ENCODE measurements around the gene NEK1.
"Not testable (repeated sequence)": the region's sequence is repeated elsewhere in the genome, so short reads cannot be mapped to it uniquely, and the experiment has no call there.

The NEK1 gene

DNA sequence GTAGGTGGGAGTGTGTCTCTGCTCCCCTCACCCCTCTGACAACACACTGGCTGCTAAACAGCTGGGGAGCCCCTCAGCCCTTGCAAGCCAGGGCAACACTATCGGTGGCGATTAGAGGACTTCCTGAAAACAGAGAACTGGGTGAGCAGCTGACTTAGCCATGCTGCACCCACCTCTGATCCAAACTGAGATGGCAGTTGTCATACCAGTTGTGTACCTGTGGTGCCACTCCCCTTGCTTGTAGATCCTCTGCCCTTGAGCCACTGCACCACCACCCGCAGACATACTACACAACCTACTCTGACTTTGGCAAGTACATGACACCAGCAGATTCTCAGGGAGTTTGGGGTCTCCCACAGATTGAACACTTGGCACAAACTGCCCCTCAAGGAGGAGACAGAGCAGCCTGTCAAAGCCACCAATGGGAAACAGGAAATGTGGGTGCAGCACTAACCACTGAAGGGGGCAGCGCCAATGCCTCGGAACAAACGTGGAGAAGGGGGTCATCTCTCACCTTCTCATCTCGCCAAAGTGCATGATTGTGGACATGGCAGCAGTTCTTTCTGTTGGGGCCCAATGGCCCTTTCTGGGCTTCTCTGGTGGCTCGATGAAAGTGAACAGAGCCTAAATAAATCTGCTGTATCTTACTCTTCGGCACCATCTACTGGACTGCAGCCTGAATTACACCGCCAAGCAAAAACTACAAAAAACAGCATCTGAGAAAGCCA lies 119.8 kb downstream of the NEK1 start:
- DNase-seq, result peak; percentile 23 to 30

DNA sequence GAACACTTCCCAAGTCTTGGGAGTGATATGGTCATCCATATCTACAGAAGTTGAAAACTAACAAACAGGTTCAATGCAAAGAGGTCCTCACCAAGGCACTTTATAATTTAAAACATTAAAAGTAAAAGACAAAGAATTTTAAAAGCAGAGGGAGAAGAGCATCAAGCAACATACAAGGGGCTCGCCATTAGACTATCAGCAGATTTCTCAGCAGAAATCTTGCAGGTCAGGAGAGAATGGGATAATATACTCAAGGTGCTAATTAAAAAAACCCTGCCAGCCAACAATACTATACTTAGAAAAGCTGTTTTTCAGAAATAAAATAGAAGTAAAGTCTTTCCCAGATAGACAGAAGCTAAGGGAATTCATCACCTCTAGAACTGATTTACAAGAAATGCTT lies 121.2 kb downstream of the NEK1 start:
- DNase-seq, result no peak

DNA sequence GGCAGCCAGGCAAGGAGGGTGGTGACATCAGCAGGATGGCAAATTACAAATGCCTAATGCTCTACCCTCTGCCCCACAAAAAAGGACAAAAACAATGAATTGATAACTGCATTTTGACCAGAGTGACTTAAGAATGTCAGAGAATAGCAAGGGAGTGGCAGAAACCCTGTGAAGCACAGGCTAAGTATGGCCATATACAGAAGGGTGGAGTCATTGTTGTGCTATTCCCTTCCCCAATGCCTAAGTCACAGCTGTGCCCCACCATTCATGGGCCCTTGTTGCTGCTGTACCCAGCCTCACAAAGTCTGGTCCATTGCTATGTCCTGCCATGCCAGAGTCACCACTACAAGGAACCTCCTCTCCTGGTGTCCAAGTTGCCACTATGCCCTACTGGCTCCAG lies 123.1 kb downstream of the NEK1 start:
- DNase-seq, result no peak

DNA sequence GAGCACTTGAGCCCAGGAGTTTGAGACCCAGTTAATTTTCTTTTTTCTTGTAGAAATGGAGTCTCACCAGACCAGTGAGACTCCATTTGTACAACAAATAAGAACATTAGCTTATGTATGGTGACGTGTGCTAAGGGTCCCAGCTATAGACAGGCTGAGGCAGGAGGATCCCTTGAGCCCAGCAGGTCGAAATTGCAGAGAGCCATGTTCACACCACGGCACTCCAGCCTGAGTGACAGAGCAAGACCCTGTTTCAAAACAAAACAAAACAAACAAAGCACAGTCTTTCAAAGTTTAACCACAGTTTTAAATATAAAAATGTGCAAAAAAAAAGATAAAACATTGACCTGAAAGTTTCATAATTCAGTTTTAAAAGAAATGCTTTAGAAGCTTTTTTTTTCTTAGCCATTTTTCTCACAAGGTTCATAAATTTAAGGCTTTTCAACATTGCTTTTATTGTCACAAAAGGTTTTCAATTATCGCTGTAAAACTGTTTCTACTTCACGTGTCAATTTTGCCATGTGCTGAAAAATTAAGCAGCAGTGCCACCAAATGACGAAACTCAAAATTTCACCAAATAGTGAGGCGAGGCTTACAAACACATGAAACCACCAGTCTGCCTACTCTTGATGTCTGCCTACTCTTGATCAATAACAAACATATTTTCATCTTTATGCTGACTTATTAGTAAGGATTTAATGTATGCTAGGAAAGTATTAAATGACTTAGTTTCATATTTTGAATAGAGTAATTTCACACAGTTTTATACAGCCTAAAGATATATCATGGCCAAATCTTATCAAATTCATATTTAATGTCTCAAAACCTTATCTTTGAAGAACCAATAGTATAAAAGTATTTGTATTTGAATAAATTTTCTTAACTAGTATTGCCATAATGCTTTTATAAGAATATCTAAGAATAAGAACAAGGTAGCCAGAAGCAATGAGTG lies 126.3 kb downstream of the NEK1 start:
- DNase-seq, result peak in 1 of 2 experiments; percentile 34

DNA sequence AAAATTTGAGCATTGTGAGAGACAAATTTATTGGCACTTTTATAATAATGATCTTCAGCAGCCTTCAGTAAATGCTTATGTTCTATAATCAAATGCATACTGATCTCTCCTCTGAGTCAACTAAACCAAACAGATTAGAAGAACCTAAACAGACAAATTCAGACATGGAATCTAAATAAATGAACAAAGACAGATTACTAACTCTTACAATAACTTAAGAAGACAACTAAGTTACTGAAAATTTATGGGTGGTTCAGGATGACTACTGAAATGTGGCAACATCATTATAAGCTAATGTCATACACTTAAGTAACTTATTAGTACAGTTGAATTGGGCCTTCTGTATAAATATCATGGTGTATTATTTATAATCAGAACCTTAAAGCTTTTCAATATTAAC lies 127.3 kb downstream of the NEK1 start:
- no peak for DNase-seq

DNA sequence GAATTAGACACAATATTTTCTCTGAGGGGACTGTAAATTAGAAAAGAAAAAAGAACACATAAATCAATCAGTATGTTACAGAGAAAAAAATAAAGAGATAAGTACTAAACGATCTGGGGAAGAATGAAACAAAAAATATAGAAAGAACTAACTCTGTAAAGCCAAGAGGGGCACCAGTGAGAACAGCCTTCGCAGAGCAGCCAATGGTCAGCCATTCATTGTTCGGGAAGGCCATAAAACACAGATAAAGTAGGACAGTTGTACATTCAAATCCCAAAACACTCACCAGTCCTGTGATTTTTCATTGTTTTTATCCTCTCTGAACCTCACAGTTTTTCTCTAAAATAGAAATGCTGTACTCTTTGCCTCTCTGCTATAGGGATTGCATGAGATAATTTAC lies 127.9 kb downstream of the NEK1 start:
- no peak for DNase-seq

DNA sequence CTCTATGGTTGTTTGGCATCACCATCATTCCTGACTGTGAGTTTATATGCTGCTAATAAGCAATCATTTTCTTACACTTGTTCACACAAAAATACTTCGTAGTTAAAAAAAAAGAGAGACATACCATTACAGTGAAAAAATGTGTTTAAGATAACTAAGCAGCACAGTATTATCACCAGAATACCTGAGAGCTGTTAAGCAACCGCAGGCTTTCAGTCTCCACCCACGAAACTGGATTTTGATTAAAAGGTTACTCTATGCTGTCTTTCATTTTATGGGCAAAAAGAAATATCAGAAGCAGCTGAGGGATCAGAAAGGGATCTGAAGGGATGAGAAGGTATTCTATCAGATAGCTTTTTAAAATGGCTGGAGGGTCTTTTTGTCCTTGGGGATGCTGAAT lies 148.3 kb downstream of the NEK1 start:
- no peak for DNase-seq

DNA sequence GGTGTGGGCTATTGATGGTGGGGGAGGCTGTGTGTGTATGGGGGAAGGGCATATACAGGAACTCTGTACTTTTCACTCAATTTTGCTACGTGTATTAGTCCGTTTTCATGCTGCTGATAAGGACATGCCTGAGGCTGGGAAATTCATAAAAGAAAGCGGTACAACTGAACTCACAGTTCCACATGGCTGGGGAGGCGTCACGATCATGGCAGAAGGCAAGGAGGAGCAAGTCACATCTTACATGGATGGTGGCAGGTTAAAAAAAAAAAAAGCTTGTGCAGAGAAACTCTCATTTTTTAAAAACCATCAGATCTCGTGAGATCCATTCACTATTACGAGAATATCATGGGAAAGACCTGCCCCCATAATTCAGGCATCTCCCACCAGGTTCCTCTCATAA lies 152.3 kb downstream of the NEK1 start:
- no peak for DNase-seq

DNA sequence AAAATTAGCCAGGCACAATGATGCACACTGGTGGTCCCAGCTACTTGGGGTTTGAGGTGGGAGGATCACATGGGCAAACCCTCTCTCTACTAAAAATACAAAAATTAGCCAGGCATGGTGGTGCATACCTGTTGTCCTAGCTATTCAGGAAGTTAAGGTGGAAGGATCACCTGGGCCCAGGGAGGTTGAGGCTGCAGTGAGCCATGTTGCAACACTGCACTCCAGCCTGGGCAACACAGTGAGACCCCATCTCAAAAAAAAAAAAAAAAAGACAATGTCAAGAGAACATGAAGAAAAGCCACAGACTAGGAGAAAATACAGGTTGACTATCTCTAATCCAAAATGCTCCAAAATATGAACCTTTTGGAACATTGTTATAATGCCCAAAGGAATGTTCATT lies 153.8 kb downstream of the NEK1 start:
- no peak for DNase-seq

DNA sequence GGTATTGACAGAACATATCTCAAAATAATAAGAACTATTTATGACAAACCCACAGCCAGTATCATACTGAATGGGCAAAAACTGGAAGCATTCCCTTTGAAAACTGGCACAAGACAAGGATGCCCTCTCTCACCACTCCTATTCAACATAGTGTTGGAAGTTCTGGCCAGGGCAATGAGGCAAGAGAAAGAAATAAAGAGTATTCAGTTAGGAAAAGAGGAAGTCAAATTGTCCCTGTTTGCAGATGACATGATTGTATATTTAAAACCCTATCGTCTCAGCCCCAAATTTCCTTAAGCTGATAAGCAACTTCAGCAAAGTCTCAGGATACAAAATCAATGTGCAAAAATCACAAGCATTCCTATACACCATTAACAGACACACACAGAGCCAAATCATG lies 159.7 kb downstream of the NEK1 start:
- DNase-seq, result not testable (repeated sequence)

DNA sequence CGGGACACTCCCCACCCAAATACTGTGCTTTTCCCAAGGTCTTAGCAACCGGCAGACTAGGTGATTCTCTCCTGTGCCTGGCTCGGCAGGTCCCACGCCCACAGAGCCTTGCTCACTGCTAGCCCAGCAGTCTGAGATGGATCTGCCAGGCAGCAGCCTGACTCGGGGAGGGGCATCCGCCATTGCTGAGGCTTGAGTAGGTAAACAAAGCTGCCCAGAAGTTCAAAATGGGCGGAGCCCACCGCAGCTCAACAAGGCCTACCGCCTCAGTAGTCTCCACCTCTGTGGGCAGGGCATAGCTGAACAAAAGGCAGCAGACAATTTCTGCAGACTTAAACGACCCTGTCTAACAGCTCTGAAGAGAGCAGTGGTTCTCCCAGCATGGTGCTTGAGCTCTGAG lies 163.4 kb downstream of the NEK1 start:
- not testable (repeated sequence) for DNase-seq

DNA sequence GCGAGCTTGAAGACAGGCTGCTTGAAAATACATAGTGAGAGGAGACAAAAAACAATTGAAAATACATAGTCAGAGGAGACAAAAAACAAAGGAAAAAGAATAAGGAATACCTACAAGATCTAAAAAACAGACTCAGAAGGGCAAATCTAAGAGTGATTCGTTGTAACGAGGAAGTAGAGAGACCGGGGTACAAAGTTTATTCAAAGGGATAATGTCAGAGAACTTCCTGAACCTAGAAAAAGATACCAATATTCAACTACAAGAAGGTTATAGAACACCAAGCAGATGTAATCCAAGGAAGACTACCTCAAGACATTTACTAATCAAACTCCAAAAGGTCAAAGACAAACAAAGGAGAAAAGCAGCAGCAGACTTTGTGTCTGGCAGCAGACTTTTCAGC lies 165.6 kb downstream of the NEK1 start:
- DNase-seq, result no peak

DNA sequence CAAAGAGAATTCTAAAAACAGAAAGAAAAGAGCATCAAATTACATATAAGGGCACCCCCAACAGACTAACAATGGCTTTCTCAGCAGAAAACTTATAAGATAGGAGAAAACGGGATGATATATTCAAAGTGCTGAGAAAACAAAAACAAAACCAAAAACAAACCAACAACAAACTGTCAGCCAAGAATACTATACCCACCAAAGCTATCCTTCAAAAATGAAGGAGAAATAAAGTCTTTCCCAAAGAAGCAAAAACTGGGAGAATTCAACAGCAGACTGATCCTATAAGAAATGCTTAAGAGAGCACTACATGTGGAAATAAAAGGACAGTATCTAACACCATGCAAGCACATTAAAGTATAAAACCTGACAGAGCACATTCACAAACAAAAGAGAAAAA lies 168.6 kb downstream of the NEK1 start:
- no peak for DNase-seq

DNA sequence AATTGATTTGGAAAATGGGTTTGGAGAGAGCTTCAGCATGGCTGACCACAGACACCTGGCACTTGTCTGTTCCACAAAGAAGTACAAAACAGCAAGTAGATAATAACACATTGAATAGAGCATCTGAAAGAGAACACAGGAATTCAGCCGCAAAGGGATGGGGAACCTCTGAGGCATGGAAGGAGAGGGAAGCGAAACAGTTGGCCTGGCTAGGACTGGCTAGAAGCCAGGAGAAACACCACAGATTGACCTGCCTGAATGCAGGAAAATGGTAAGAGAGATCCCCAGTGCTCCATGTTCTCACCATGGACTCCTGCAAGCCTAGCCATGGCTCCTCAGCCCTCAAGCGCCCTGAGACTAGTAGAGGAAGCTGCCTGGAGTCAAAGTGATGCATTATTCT lies 171.9 kb downstream of the NEK1 start:
- DNase-seq, result no peak

DNA sequence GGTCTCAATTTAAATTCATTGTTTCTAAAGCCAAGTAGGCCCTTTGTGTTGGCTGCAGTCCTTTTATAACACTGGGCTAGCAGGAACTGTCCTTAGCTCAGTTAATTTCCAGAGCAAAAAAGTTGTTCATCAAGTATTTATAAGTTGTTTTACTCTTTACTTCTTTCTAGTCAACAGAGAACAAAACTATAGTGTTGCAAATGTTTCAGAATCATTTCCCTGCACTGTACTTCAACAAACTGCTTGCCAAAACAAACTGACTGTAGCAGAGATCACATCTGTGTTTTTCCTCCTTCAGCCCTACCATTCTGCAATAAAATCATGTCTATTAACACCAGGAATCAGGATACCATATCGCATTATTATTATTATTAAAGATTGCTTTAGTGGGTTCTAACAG lies 173.1 kb downstream of the NEK1 start:
- no peak for DNase-seq

DNA sequence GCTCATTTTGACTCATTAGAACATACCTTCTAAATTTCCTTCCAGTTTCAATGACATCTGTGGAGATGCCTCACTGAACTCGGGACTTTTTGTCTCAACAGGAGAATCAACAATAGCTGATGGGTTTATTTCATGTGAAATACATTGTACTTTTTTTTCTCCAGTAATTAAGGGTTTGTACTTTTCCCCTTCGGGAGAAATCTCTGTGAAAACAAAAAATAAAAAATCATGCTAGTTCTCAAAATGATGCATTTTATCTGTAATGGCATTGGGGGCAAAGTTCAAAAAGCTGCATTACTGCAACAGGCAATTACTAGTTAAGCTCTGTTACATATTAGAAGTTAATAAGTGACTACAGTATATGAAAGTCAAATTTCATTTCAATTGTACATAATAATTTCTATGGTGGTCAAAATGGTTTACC lies 174.3 kb downstream of the NEK1 start:
- no peak for DNase-seq

DNA sequence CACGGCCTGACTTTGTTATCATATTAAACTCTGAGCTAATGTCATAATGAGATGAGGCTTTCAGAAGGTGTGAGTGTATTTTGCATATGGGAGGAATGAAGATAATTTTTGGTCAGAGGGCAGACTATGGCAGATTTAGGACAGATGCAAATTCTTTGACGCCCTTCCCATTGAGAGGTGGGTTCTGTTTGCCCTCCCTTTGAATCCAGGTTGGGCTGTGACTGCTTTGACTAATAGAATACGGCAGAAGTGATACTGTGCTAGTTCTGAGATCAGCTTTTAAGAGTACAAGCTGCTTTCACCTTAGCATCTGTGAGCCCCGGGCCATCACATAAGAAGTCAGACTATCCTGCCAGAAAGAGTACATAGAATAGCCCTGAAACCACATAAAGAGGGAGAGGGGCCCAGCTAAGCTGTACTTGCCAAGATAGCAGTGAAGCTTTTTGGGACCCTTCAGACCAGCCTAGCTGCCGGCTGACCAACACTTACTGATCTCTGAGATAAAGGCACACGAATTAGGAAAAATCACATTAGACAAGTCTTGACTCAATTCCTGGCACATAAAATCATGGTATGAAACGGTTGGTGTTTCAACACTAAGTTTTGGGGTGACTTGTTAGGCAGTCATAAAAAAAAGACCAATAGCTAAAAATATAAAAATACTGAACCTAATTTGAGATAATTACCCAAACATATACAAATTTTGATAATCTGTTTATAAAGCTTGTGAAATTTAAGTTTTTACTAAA lies 174.9 kb downstream of the NEK1 start:
- no peak for DNase-seq

DNA sequence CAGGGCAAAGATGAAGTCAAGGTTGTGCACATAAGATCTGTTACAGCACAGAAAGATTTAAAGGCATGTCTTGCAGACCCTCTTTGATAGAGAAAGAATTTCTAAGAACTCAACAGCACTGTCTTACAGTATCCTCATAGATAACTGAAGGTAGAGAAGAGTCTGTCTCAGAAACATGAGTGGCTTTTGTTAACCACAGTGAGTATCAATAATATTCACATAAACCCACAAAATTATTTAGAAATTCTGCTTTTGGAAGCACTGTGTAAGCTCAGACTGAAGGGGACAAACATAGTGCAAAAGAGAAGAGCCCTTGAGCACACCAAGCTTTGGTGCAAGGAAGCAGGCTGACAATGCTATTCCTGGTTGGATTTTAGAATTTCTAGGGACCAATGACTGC lies 175.6 kb downstream of the NEK1 start:
- DNase-seq, result no peak

DNA sequence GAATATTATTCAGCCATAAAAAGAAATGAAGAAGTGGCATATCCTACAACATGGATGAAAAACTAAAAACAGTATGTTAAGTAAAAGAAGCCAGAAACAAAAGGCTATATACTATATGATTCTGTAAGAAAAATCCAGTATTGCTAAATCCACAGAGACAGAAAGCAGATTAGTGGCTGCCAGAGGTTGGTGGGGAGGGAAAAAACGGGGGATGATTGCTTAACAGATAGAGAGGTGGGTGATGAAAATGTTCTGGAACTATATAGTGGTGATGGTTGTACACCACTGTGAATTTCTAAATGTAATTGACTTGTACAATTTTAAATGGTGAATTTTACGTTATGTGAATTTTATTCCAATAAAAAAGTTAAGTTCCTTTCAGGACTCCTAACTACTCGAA lies 184.0 kb downstream of the NEK1 start:
- no peak for DNase-seq

DNA sequence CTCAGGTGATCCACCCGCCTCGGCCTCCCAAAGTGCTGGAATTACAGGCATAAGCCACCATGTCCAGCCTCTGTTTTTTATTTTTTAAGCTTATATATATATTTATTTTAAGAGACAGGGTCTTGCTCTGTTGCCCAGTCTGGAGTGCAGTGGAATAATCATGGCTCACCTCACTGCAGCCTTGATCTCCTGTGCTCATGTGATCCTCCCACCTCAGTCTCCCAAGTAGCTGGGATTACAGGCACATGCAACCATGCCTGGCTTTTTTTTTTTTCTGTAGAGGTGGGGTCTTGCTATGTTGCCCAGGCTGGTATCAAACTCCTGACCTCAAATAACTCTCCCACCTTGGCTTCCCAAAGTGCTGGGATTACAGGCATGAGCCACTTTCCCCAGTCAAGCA lies 184.7 kb downstream of the NEK1 start:
- not testable (repeated sequence) for DNase-seq

DNA sequence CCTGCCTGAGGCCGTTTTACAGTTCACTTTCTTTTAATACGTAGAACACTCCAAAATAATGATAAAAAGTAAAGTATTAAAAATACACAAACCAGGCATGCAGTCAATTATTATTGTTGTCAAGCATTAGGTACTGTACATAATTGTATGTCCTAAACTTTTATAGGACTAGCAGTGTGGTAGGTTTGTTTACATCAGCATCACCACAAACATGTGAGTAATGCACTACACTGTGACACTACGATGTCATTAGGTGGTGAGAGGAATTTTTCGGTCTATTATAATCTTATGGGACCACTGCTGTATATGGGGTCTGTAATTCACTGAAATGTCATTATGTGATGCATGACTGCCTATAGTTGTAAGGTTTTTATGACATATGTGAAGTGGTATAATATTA lies 192.1 kb downstream of the NEK1 start:
- no peak for DNase-seq

DNA sequence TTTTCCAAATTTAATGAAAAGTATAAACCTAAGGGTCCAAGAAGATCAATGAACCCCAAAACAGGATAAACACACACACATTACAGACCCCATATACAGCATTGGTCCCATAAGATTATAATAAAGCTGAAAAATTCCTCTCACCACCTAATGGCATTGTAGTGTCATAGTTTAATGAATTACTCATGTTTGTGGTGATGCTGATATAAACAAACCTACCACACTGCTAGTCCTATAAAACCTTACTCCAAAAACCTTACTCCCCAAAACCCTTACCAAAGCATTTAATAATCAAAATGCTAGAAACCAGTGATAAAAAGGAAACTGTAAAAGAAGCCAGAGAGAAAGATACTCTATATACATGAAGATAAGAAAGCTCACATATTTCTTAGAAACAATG lies 193.5 kb downstream of the NEK1 start:
- no peak for DNase-seq

DNA sequence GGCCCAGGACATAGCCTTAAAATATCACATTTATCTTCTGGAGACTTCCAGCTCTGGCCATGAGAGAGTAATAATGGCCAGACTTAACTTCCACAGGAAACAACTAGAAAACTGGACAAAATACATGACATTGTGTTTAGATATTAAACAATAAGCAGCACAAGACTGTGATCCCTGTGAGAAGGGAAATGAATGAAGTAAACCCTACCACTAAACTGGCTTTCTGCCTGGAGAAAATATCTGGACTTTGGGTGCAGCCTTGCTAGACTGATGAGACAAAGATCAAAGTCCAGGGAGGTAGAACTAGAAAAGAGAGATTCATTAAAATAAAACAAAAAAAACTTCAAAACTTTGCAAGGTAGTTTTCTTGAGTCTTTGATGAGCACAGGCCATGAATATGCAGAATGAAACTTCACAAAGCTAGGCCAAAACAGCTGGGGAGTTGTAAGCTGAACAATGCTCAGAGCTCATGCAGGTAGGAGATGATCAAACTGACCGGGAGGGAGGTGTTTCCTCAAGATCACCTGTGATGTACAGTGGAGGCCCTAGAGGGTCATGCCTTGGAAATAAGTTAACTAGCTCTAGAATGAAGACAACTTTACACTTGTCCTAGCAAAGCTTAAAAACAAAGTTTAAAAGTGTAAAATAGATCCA lies 194.6 kb downstream of the NEK1 start:
- no peak for DNase-seq

Measured in activated CD4-positive, alpha-beta T cell treated with anti-CD3 and anti-CD28 coated beads, Interleukin-2, amount 50 U/mL, for 48 hours (primary cell).